Stimulated activated CD4-positive, alpha-beta T cell treated with anti-CD3 and anti-CD28 coated beads, Interleukin-1b, Interleukin-23, amount 100 ng/mL, for 4 hours (primary cell): ENCODE results near the gene UNC5A.

Experiments used
- DNase-seq, 2 donors: peaks; one replicate each; pipeline ENCODE4 v3.0.0-alpha.2; 2020; ENCODE audit warnings: low read depth in 2 of 2

The UNC5A gene

GRCh38 chr5:176781638-176782570, 28.5 kb upstream of the UNC5A start:
- no peak for DNase-seq

GRCh38 chr5:176784218-176785165, 25.9 kb upstream of the UNC5A start:
- DNase-seq: no peak

GRCh38 chr5:176785184-176786145, 24.9 kb upstream of the UNC5A start:
- DNase-seq: no peak

- no peak for DNase-seq
Observed at GRCh38 chr5:176787676-176788075, 22.7 kb upstream of the UNC5A start.

- DNase-seq: no peak
Observed at GRCh38 chr5:176788091-176788490, 22.3 kb upstream of the UNC5A start.

GRCh38 chr5:176788941-176789872, 21.2 kb upstream of the UNC5A start:
- DNase-seq: no peak

- no peak for DNase-seq
Observed at GRCh38 chr5:176789873-176790615, 20.3 kb upstream of the UNC5A start.

- DNase-seq: no peak
Observed at GRCh38 chr5:176790941-176791340, 19.4 kb upstream of the UNC5A start.

GRCh38 chr5:176792655-176793342, 17.6 kb upstream of the UNC5A start:
- DNase-seq: no peak

GRCh38 chr5:176793343-176793699, 17.0 kb upstream of the UNC5A start:
- DNase-seq: no peak

GRCh38 chr5:176793736-176794135, 16.6 kb upstream of the UNC5A start:
- no peak for DNase-seq

GRCh38 chr5:176794509-176794908, 15.8 kb upstream of the UNC5A start:
- DNase-seq: no peak

- no peak for DNase-seq
Observed at GRCh38 chr5:176796411-176796810, 13.9 kb upstream of the UNC5A start.

GRCh38 chr5:176796970-176797369, 13.4 kb upstream of the UNC5A start:
- DNase-seq: no peak

GRCh38 chr5:176797456-176798050, 12.8 kb upstream of the UNC5A start:
- no peak for DNase-seq

- no peak for DNase-seq
Observed at GRCh38 chr5:176798086-176798876, 12.1 kb upstream of the UNC5A start.

GRCh38 chr5:176798949-176799348, 11.4 kb upstream of the UNC5A start:
- DNase-seq: no peak

GRCh38 chr5:176799488-176799887, 10.9 kb upstream of the UNC5A start:
- no peak for DNase-seq
